Measurements from ENCODE around the gene TRMT5. TPM values are rescaled to one million over a fixed set of nuclear protein-coding genes. Genes with fewer than 3 reads are reported as not detected.

Gene TRMT5
- polyA plus RNA-seq, 1 of the 3 experiments (the other 2 are of a cell fraction) = 4.0 TPM

GRCh38 chr14:60958146-60958545 lies 22.7 kb downstream of the TRMT5 start (continued):
- TF ChIP-seq MEF2A (IDR thresholded peaks at IDR 0.05; ENCODE audit: borderline replicate concordance, low read depth) (no peak), USF1 (IDR thresholded peaks at IDR 0.05; ENCODE audit: borderline replicate concordance, low read depth) (no peak), MXI1 (IDR thresholded peaks at IDR 0.05; ENCODE audit: low read depth, low read length) (no peak), ELF1 (IDR thresholded peaks at IDR 0.05) (no peak), FOXJ3 (CRISPR knock-in tag; IDR thresholded peaks at IDR 0.05) (no peak)

GRCh38 chr14:60956632-60957031 lies 24.2 kb downstream of the TRMT5 start:
- no peak overlapping the region for H3K27ac ChIP-seq (ENCODE audit: low read depth in 2 of 2, low read length in 1 of 2)
- ChIA-PET POLR2A (no interaction called here), CTCF (no interaction called here)
- H3K4me2 ChIP-seq = no peak overlapping the region
- H3K4me1 ChIP-seq (ENCODE audit: control insufficient read depth in 1 of 2, insufficient read depth in 2 of 2, low read depth in 1 of 2, low read length in 1 of 2) = no peaks in the 10 kb centered on the region
- DNase-seq = no peak
- H3K9ac ChIP-seq = no peak overlapping the region
- peaks cover 45% of the 10 kb centered on the region for H3K9me3 ChIP-seq
- H2AFZ ChIP-seq (ENCODE audit: low read depth) = no peak overlapping the region
- no peaks in the 10 kb centered on the region for H3K27me3 ChIP-seq (ENCODE audit: insufficient read depth)
- H3K36me3 ChIP-seq (replicated peaks in 1 of 2; ENCODE audit: control insufficient read depth in 1 of 2, insufficient read depth in 2 of 2, low read length in 1 of 2) = peaks cover 0 to 41% of the 10 kb centered on the region in 2 experiments
- H3K79me2 ChIP-seq (ENCODE audit: insufficient read depth) = peaks cover 4% of the 10 kb centered on the region; the same call in 1 of the 2 replicates
- 95% methylated on average over 1 of the region's 1 CpG for WGBS (ENCODE audit: low lambda C conversion rate)
- TF ChIP-seq USF2 (IDR thresholded peaks at IDR 0.05; ENCODE audit: borderline replicate concordance, low read depth, low read length) (no peak), YY1 (IDR thresholded peaks at IDR 0.05; ENCODE audit: low read depth) (no peak), SIN3A (IDR thresholded peaks at IDR 0.05; ENCODE audit: borderline replicate concordance, low read depth, low read length) (no peak), EP300 (IDR thresholded peaks at IDR 0.05; ENCODE audit: borderline replicate concordance in 1 of 2, low read depth in 1 of 2, low read length in 1 of 2) (no peak), TCF12 (IDR thresholded peaks at IDR 0.05) (no peak), REST (IDR thresholded peaks at IDR 0.05; ENCODE audit: low read depth, low read length) (no peak), CHD2 (IDR thresholded peaks at IDR 0.05; ENCODE audit: low read length, partially characterized antibody) (no peak)
- no peak overlapping the region for H3K4me3 ChIP-seq (ENCODE audit: low read depth in 2 of 2, low read length in 1 of 2)
- no peaks in the 10 kb centered on the region for H3K9me2 ChIP-seq
- H3F3A ChIP-seq (replicated peaks; ENCODE audit: insufficient read depth) = no peaks in the 10 kb centered on the region
- no peaks in the 10 kb centered on the region for H4K20me1 ChIP-seq (ENCODE audit: insufficient read depth)

Data from SK-N-SH (cell line).